Lower leg skin (tissue), 4 donors: ENCODE measurements around the gene IFI6. TPM values are rescaled to one million over a fixed set of nuclear protein-coding genes. Genes with fewer than 3 reads are reported as not detected.

Experiments used
- DNase-seq, 2 donors: peaks; one replicate each; pipeline ENCODE4 v3.0.0-alpha.2; 2019; ENCODE audit warnings: low spot score in 2 of 2
- H3K4me3 ChIP-seq: fragments of 200-600 bp; sonication (generic); 2 replicates; pipeline ENCODE4 v1.5.1; 2017; ENCODE audit warnings: mild to moderate bottlenecking, low read depth; ENCODE audit not compliant: poor library complexity, severe bottlenecking
- POLR2A ChIP-seq, 2 donors: fragments of 450-650 bp; IDR thresholded peaks; one replicate each; pipeline ENCODE4 v1.6.1; 2016 to 2017; ENCODE audit warnings: antibody characterized with exemption in 2 of 2, mild to moderate bottlenecking in 1 of 2, moderate library complexity in 1 of 2
- WGBS, 2 donors: methylation state at CpG; one replicate each; pipeline ENCODE4 v1.1.5; 2018; 5-methylcytosine and 5-hydroxymethylcytosine counted together
- intact Hi-C: fragments of 100-400 bp; cut with DNase I; formaldehyde crosslinking; loops from one replicate; pipeline ENCODE4 v1.15.0; 2023; ENCODE audit warnings: low total_unique reads
- total RNA-seq, 4 donors: library from RNA; depleted of rRNA; stranded (reverse); fragments of >200 nt; gene quantifications; one replicate each; pipeline ENCODE4 v1.1.0, GENCODE V29; 2016
- TF ChIP-seq, protein P1 (sequence below), 3 donors: fragments of 450-650 bp; IDR thresholded peaks; one replicate each; pipeline ENCODE4 v1.5.1; 2016; ENCODE audit warnings: antibody characterized with exemption in 3 of 3, mild to moderate bottlenecking in 3 of 3, moderate library complexity in 2 of 3

IFI6 gene
- total RNA-seq, 4 donors from 2014 or later, result 11.8 to 21.4 (median 17.2) TPM

DNA sequence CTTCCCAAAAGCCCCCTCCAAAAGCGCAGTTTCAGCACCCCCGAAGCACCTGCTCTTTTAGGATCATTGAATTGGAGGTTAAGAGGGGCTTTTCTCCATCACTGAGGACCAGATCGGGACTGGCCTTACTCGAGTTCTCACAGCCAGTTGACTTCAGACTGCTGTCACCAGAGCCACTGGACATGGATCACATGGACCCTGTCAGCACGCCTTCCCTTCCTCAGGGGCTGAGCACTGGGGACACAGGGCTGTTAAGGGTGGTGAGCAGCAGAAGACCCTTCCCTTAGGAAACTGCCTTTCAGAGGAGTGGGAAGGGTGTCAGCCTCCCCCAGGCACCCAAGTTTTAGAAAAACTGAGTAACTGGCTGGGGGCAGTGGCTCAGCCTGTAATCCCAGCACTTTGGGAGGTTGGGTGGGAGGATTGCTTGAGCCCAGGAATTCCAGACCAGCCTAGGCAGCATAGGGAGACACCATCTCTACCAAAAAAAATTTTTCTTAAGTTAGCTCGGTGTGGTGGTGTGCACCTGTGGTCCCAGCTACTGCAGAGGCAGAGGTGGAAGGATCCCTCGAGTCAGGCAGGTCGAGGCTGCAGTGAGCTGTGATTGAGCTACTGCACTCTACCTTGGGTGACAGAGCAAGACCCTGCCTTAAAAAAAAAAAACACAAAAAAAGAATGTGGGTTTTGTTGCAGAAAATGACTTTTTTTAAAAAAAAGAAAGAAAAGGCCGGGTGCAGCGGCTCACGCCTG, 36.4 kb downstream of the IFI6 start:
- TF ChIP-seq POLR2A (IDR thresholded peaks at IDR 0.05), result no peak
- TF ChIP-seq, protein P1, sequence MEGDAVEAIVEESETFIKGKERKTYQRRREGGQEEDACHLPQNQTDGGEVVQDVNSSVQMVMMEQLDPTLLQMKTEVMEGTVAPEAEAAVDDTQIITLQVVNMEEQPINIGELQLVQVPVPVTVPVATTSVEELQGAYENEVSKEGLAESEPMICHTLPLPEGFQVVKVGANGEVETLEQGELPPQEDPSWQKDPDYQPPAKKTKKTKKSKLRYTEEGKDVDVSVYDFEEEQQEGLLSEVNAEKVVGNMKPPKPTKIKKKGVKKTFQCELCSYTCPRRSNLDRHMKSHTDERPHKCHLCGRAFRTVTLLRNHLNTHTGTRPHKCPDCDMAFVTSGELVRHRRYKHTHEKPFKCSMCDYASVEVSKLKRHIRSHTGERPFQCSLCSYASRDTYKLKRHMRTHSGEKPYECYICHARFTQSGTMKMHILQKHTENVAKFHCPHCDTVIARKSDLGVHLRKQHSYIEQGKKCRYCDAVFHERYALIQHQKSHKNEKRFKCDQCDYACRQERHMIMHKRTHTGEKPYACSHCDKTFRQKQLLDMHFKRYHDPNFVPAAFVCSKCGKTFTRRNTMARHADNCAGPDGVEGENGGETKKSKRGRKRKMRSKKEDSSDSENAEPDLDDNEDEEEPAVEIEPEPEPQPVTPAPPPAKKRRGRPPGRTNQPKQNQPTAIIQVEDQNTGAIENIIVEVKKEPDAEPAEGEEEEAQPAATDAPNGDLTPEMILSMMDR (IDR thresholded peaks at IDR 0.05), result no peak
- intact Hi-C loops, result no loop called here
- no peak for DNase-seq
- WGBS, 2 donors, result 84 to 90% methylated on average over 11 of the region's 11 CpGs
- H3K4me3 ChIP-seq, result no peak overlapping the region

DNA sequence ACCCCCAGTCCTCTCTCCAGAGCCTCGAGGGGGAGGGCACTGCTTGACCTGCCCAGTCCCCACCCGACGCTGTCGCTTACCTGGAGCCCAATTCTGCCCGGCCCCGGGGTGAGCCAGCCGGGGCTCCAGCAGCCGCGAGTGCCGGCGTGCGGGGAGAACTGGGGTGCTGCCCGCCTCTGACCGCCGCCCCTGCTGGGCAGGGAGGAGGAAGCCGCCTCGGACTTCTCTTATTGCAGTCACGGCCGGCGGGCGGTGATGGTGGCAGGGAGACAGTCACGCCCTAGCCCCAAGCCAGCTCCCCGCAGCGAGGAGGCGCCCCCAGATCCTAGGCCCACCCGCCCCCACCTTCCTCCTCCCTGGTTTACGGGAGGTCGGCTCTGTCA, 37.0 kb downstream of the IFI6 start, which contains the start of gene FGR:
TSS of gene FGR (minus strand) at position 201 of the 383 bp plus-strand sequence. CDS start 11,269 bp downstream, outside the sequence.
- 60 to 65% methylated on average over 18 to 27 of the region's 28 CpGs for WGBS, 2 donors
- TF ChIP-seq POLR2A (IDR thresholded peaks at IDR 0.05), result no peak
- TF ChIP-seq, protein P1 (IDR thresholded peaks at IDR 0.05), result no peak
- DNase-seq, result no peak
- intact Hi-C loops, result no loop called here
- peak within 1 kb of the TSS; percentile 24 for H3K4me3 ChIP-seq

GRCh38 chr1:27634177-27634984, 37.6 kb downstream of the IFI6 start:
- H3K4me3 ChIP-seq, result peak overlapping the region; percentile 24
- TF ChIP-seq POLR2A (IDR thresholded peaks at IDR 0.05), result no peak
- TF ChIP-seq, protein P1 (IDR thresholded peaks at IDR 0.05), result no peak
- intact Hi-C loops, result no loop called here
- DNase-seq, result no peak
- 14 to 15% methylated on average over 41 to 51 of the region's 63 CpGs for WGBS, 2 donors

- TF ChIP-seq, protein P1 (IDR thresholded peaks at IDR 0.05), result no peak
- peak overlapping the region; percentile 24 for H3K4me3 ChIP-seq
- DNase-seq, result no peak
- intact Hi-C loops, result no loop called here
- whole genome bisulfite sequencing, 2 donors, result 31 to 32% methylated on average over 17 of the region's 17 CpGs
Measured at GRCh38 chr1:27633640-27634176, 38.3 kb downstream of the IFI6 start.

GRCh38 chr1:27633298-27633610, 38.7 kb downstream of the IFI6 start:
- no peak for TF ChIP-seq POLR2A (IDR thresholded peaks at IDR 0.05)
- TF ChIP-seq, protein P1 (IDR thresholded peaks at IDR 0.05), result no peak
- intact Hi-C loops, result no loop called here
- DNase-seq, result no peak
- H3K4me3 ChIP-seq, result no peak overlapping the region
- WGBS, 2 donors, result 79 to 86% methylated on average over 5 of the region's 5 CpGs
